GM23338 (cell line): ENCODE results near the gene SP140L.
"Not testable (repeated sequence)": the region's sequence is repeated elsewhere in the genome, so short reads cannot be mapped to it uniquely, and the experiment has no call there.

Source experiments
- CREB1 ChIP-seq: fragments of 250-450 bp; sonication (Bioruptor Pico); IDR thresholded peaks from 2 replicates; pipeline ENCODE4 v1.5.0; 2020; ENCODE audit warnings: low read depth, mild to moderate bottlenecking, moderate library complexity
- CTCF ChIP-seq, 2 experiments: fragments of 200-600 bp in 1 of 2; sonication (generic) in 1 of 2; conservative IDR thresholded peaks; 2 replicates each; pipeline versions ENCODE4 v1.5.1 to v1.6.1; 2016 to 2017; ENCODE audit warnings: antibody characterized with exemption in 2 of 2, low read depth in 2 of 2, mild to moderate bottlenecking in 2 of 2, moderate library complexity in 1 of 2
- ETS1 ChIP-seq: IDR thresholded peaks from 2 replicates; pipeline ENCODE4 v1.6.1; 2016; ENCODE audit warnings: antibody characterized with exemption
- EZH2 ChIP-seq: fragments of 200-600 bp; sonication (generic); IDR thresholded peaks from one replicate; pipeline ENCODE4 v1.8.0; 2017; ENCODE audit warnings: antibody characterized with exemption, mild to moderate bottlenecking, low read depth; ENCODE audit not compliant: unreplicated experiment
- EZH2phosphoT487 ChIP-seq: fragments of 200-600 bp; sonication (generic); IDR thresholded peaks from one replicate; pipeline ENCODE4 v1.8.1; 2018; ENCODE audit warnings: antibody characterized with exemption; ENCODE audit not compliant: unreplicated experiment
- NANOG ChIP-seq: IDR thresholded peaks from 2 replicates; pipeline ENCODE4 v1.6.1; 2016; ENCODE audit warnings: antibody characterized with exemption, borderline replicate concordance
- POLR2AphosphoS5 ChIP-seq: IDR thresholded peaks from 2 replicates; pipeline ENCODE4 v1.6.1; 2016; ENCODE audit warnings: antibody characterized with exemption, low read depth
- REST ChIP-seq: IDR thresholded peaks from one replicate; pipeline ENCODE4 v1.6.1; 2018; ENCODE audit warnings: antibody characterized with exemption; ENCODE audit not compliant: unreplicated experiment
- STAT1 ChIP-seq: IDR thresholded peaks from one replicate; pipeline ENCODE4 v1.6.1; 2016; ENCODE audit warnings: antibody characterized with exemption; ENCODE audit not compliant: unreplicated experiment
- ZNF331 ChIP-seq: fragments of 250-450 bp; sonication (Bioruptor Pico); IDR thresholded peaks from 2 replicates; pipeline ENCODE4 v1.5.0; 2020; ENCODE audit warnings: low read depth, mild to moderate bottlenecking, moderate library complexity

- TF ChIP-seq CTCF (conservative IDR thresholded peaks at IDR 0.05; ENCODE audit: low read depth in 2 of 2); POLR2AphosphoS5; EZH2phosphoT487; EZH2; ZNF331 (CRISPR knock-in tag); ETS1; STAT1; NANOG; CREB1 (CRISPR knock-in tag): not testable (repeated sequence)
- TF ChIP-seq REST = peak; percentile 78
Measured at GRCh38 chr2:230289311-230289710, 37.7 kb upstream of the SP140L start.
